ENCODE results near the gene RIOX2. TPM values are rescaled to one million over a fixed set of nuclear protein-coding genes. Genes with fewer than 3 reads are reported as not detected.

The RIOX2 gene
- polyA plus RNA-seq, 1 donor (not counting 4 experiments of a cell fraction or from before 2014, with no cell fraction given) = 45.2 TPM

DNA sequence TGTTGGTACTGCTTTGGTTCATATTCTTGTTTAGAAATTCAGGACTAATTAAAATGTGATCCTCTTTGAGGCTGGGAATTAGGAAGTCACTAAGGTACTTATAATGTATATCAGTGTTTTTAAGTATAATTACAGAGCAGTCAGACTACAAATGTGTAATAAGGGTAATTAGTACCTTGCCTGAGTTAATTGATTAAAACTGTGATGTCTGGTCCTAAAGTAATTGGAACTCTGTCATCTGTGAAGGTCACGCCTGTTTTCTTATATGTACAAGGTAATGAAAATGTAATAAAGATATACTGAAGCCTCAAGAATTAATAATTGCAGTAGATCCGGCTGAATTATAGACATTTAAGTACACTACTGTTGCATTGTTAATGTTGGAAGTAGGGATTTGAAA is 32.8 kb downstream of the RIOX2 start:
- no peak overlapping the region for H3K4me3 ChIP-seq (ENCODE audit: control insufficient read depth in 2 of 3, extremely low read depth in 1 of 3, insufficient read depth in 2 of 3, low read depth in 1 of 3, low read length in 3 of 3)
- H3K27ac ChIP-seq (ENCODE audit: control insufficient read depth, insufficient read depth, low read length) = no peak overlapping the region
- H3K36me3 ChIP-seq (ENCODE audit: control insufficient read depth in 2 of 2, extremely low read depth in 1 of 2, insufficient read depth in 2 of 2, low read length in 2 of 2) = peaks cover 6 to 10% of the 10 kb centered on the region in 2 experiments
- no peaks in the 10 kb centered on the region for H3K9me3 ChIP-seq (ENCODE audit: control insufficient read depth, low read depth, low read length)
- no peak overlapping the region for H3K4me2 ChIP-seq (ENCODE audit: control insufficient read depth, extremely low read depth, insufficient read depth, low read depth, low read length)
- no peaks in the 10 kb centered on the region for H3K27me3 ChIP-seq (ENCODE audit: control insufficient read depth, extremely low read depth, insufficient read depth, low read length)
- dilution Hi-C loops (cut with MboI; ENCODE audit: extremely low pct_ligation_motif_present, low sequenced_read_pairs) = no loop called here
- H3K4me1 ChIP-seq (ENCODE audit: control insufficient read depth, extremely low read depth, insufficient read depth, low read length) = no peaks in the 10 kb centered on the region
- no peak for DNase-seq (ENCODE audit: low read depth, low spot score)
- H3K79me2 ChIP-seq (ENCODE audit: control insufficient read depth, insufficient read depth, low read length) = no peaks in the 10 kb centered on the region
- no peaks in the 10 kb centered on the region for H4K20me1 ChIP-seq (ENCODE audit: control insufficient read depth, extremely low read depth, insufficient read depth, low read length)
- no peak overlapping the region for H3K9ac ChIP-seq (ENCODE audit: control insufficient read depth, extremely low read depth, insufficient read depth, low read length)
- H3K9me1 ChIP-seq (ENCODE audit: control insufficient read depth, extremely low read depth, insufficient read depth, low read length) = no peaks in the 10 kb centered on the region
- no peak for FAIRE-seq
- TF ChIP-seq EZH2 (IDR thresholded peaks at IDR 0.05; ENCODE audit: low read length) = no peak
- TF ChIP-seq, protein P1, sequence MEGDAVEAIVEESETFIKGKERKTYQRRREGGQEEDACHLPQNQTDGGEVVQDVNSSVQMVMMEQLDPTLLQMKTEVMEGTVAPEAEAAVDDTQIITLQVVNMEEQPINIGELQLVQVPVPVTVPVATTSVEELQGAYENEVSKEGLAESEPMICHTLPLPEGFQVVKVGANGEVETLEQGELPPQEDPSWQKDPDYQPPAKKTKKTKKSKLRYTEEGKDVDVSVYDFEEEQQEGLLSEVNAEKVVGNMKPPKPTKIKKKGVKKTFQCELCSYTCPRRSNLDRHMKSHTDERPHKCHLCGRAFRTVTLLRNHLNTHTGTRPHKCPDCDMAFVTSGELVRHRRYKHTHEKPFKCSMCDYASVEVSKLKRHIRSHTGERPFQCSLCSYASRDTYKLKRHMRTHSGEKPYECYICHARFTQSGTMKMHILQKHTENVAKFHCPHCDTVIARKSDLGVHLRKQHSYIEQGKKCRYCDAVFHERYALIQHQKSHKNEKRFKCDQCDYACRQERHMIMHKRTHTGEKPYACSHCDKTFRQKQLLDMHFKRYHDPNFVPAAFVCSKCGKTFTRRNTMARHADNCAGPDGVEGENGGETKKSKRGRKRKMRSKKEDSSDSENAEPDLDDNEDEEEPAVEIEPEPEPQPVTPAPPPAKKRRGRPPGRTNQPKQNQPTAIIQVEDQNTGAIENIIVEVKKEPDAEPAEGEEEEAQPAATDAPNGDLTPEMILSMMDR (optimal IDR thresholded peaks at IDR 0.05 in 1 of 3, IDR thresholded peaks at IDR 0.05 in 1 of 3, conservative IDR thresholded peaks at IDR 0.05 in 1 of 3; ENCODE audit: extremely low read depth in 1 of 3, insufficient read depth in 2 of 3, low read length in 3 of 3) = no peak
- H2AFZ ChIP-seq (ENCODE audit: control insufficient read depth, low read length) = no peak overlapping the region

DNA sequence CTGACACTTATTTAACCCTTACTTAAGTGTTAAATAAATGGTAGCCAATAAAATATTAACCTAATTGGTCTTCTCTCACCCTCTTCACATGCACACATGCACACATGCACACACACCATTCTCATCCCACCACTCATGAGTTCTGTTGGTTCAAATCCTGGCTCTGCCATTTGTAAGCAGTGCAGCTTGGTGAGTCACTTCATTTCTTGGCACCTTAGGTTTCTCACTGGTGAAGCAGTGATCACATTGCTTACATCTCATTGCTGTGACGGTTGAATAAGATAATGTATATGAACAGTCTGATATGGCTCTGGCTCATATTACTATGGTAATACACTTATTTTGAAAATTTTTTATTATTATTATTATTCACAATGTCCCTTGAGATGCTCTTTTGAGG is 33.8 kb downstream of the RIOX2 start:
- Histone ChIP-seq H2AFZ (ENCODE audit: control insufficient read depth, low read length) (no peak overlapping the region), H3K4me2 (ENCODE audit: control insufficient read depth, extremely low read depth, insufficient read depth, low read depth, low read length) (no peak overlapping the region), H3K9ac (ENCODE audit: control insufficient read depth, extremely low read depth, insufficient read depth, low read length) (no peak overlapping the region), H4K20me1 (ENCODE audit: control insufficient read depth, extremely low read depth, insufficient read depth, low read length) (no peaks in the 10 kb centered on the region), H3K9me1 (ENCODE audit: control insufficient read depth, extremely low read depth, insufficient read depth, low read length) (no peaks in the 10 kb centered on the region), H3K4me1 (ENCODE audit: control insufficient read depth, extremely low read depth, insufficient read depth, low read length) (no peaks in the 10 kb centered on the region), H3K79me2 (ENCODE audit: control insufficient read depth, insufficient read depth, low read length) (no peaks in the 10 kb centered on the region), H3K27me3 (ENCODE audit: control insufficient read depth, extremely low read depth, insufficient read depth, low read length) (no peaks in the 10 kb centered on the region), H3K4me3 (ENCODE audit: control insufficient read depth in 2 of 3, extremely low read depth in 1 of 3, insufficient read depth in 2 of 3, low read depth in 1 of 3, low read length in 3 of 3) (no peak overlapping the region), H3K9me3 (ENCODE audit: control insufficient read depth, low read depth, low read length) (no peaks in the 10 kb centered on the region), H3K27ac (ENCODE audit: control insufficient read depth, insufficient read depth, low read length) (no peak overlapping the region), H3K36me3 (ENCODE audit: control insufficient read depth in 2 of 2, extremely low read depth in 1 of 2, insufficient read depth in 2 of 2, low read length in 2 of 2) (peaks cover 8 to 9% of the 10 kb centered on the region in 2 experiments)
- FAIRE-seq = no peak
- dilution Hi-C loops (cut with MboI; ENCODE audit: extremely low pct_ligation_motif_present, low sequenced_read_pairs) = no loop called here
- DNase-seq (ENCODE audit: low read depth, low spot score) = no peak
- TF ChIP-seq, protein P1 (optimal IDR thresholded peaks at IDR 0.05 in 1 of 3, IDR thresholded peaks at IDR 0.05 in 1 of 3, conservative IDR thresholded peaks at IDR 0.05 in 1 of 3; ENCODE audit: extremely low read depth in 1 of 3, insufficient read depth in 2 of 3, low read length in 3 of 3) = no peak
- TF ChIP-seq EZH2 (IDR thresholded peaks at IDR 0.05; ENCODE audit: low read length) = no peak
